IPS DF 4.7 (cell line): ENCODE results near the gene ZNF584.
"Not testable (repeated sequence)": the region's sequence is repeated elsewhere in the genome, so short reads cannot be mapped to it uniquely, and the experiment has no call there.

Experiments used
- DNase-seq: peaks from one replicate; pipeline ENCODE4 v3.0.0-alpha.2; 2013; ENCODE audit warnings: low spot score; ENCODE audit errors: extremely low read depth

The ZNF584 gene

GRCh38 chr19:58403920-58404478 is 4.5 kb upstream of the ZNF584 start:
- not testable (repeated sequence) for DNase-seq

GRCh38 chr19:58406818-58407657 is 1.4 kb upstream of the ZNF584 start:
- DNase-seq: no peak

GRCh38 chr19:58407658-58408151 is 744 bp upstream of the ZNF584 start:
- DNase-seq: no peak

- no peak for DNase-seq
Observed at GRCh38 chr19:58409010-58409790, 751 bp downstream of the ZNF584 start.

DNA sequence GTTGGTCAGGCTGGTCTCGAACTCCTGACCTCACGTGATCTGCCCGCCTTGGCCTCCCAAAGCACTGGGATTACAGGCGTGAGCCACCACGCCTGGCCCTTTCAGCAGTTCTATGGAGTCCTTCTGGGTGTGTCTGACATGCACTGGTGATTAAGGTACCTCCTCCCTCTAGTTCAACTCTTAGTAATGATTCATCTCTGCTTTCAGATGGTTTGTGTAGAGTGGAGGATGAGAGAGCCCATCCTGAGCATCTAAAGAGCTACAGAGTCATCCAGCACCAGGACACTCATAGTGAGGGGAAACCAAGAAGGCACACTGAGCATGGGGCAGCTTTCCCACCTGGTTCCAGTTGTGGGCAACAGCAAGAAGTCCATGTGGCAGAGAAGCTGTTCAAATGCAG is 8.2 kb downstream of the ZNF584 start:
- DNase-seq: no peak

- no peak for DNase-seq
Observed at GRCh38 chr19:58417071-58417470, 8.6 kb downstream of the ZNF584 start.

DNA sequence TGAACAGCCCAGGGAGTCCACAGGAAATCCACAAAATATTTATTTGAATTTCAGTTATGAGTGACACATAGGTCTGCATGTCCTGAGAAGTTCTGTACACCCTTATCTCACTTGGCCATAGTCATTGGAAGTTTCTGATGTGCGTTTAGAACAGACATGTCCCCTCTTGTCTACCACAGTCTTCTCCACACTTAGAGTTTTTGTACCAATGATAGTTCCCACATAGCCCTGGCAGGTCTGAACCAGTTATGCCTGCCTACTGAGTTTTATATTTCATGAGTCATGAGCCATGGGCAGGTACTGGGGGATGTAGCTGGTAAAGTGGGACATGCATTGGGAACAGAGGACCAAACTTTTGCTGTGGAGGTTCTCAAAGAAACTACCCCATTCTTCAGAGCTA is 20.2 kb downstream of the ZNF584 start:
- no peak for DNase-seq

DNA sequence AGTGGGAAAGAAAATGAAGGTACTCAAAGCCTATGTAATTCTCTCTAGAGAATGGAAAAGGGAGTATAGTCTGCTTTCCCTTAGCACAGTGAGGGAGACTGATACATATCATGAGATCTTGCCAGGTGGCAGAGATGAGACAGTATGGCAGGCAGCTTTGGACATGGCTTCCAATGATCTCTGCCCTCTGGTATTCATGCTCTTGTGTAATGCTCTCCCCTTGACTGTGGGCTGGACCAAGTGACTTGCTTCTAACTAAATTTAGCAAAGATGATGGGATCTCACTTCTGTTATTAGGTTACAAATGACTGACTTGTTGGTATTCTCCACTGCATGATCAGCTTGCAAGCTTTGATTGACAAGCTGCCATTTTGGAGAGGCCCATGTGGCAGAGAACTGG is 21.3 kb downstream of the ZNF584 start:
- DNase-seq: no peak

GRCh38 chr19:58434217-58434616 is 25.8 kb downstream of the ZNF584 start:
- no peak for DNase-seq

DNA sequence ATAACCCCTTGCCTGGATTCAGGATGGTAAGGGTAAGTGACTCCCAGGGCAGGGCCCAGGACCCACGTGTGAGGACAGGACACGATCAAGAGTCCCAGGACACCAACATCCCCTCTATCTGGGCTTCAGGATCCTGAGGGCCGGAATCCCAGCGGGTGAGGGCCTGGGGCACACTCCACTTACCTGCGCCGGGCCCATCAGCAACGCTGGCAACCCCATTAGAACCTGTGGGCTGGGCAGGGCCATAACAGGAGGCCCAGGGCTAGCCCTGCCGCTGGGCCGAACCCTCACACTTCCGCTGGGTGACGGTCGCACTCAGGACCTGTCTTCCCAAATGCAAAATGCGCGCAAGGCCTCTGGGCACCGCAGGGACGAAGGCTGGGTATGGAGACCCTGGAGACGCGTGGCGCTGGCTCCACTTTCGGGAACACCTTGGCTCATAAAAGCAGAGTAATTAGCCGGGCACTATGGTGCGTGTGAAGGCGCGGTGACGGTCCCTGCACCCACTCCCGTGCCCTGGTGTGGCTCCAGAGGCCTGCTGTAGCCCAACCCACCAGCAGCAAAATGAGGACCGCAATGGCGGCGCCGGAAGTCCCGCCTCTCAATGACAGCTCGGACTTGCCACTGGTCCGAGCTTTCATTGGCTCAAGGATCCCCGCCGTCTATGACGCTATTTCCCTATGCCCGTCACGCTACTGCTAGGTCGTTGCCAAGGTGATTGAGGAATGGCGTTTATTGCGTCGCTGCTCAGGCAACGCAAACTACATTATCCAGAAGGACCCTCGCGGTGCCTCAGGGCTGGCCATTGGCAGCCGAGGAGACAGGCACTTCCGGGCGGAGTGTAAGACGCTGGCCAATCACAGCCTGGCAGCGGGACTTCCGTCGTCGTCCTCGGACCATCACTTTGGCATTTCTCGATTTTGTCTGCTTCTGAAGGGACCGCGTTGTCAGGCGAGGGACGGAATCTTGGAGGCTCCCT is 31.4 kb downstream of the ZNF584 start, which contains the start of gene ZNF132:
TSS of gene ZNF132 (minus strand) at position 578 of the 979 bp plus-strand sequence. CDS start at position 246, 332 bp downstream.
- DNase-seq: peak; percentile 99

DNA sequence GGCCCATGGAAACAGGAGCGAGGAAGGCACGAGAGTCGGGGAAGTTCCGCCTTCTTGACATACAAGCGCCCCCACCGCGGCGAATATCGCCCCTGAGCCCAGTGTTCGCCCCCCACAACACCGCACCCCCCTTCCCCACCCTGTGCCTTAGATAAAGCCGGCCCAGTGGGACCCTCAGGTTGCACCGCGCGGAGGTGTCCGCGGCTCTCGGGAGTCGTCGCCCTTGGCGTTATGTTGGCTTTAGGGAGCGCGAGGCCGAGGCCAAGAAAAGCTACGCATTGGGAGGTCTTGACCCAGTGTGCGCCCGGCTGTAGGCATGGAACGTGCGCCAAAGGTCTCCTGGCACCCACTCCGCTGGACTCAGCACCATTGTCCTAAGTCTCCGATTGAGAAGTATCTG is 32.1 kb downstream of the ZNF584 start:
- DNase-seq: no peak

DNA sequence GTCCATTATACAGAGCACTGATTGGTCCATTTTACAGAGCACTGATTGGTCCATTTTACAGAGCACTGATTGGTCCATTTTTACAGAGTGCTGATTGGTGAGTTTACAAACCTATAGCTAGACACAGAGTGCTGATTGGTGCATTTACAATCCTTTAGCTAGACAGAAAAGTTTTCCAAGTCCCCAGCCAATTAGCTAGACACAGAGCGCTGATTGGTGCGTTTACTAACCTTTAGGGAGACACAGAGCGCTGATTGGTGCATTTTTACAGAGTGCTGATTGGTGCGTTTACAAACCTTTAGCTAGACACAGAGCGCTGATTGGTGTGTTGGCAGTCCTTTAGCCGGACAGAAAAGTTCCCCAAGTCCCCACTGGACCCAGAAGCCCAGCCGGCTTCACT is 34.5 kb downstream of the ZNF584 start:
- not testable (repeated sequence) for DNase-seq

GRCh38 chr19:58448860-58449259 is 40.4 kb downstream of the ZNF584 start:
- not testable (repeated sequence) for DNase-seq

GRCh38 chr19:58449980-58450379 is 41.5 kb downstream of the ZNF584 start:
- DNase-seq: not testable (repeated sequence)

GRCh38 chr19:58450856-58451357 is 42.5 kb downstream of the ZNF584 start:
- no peak for DNase-seq

- DNase-seq: peak; percentile 76
Observed at GRCh38 chr19:58451358-58452101, 43.1 kb downstream of the ZNF584 start, which contains the start of gene ZNF324B. Gene ZNF324B, plus strand, starts transcription at chr19:58451622. Its CDS starts 2,080 bp downstream, at chr19:58453702.

GRCh38 chr19:58453743-58454142 is 45.3 kb downstream of the ZNF584 start:
- DNase-seq: no peak

DNA sequence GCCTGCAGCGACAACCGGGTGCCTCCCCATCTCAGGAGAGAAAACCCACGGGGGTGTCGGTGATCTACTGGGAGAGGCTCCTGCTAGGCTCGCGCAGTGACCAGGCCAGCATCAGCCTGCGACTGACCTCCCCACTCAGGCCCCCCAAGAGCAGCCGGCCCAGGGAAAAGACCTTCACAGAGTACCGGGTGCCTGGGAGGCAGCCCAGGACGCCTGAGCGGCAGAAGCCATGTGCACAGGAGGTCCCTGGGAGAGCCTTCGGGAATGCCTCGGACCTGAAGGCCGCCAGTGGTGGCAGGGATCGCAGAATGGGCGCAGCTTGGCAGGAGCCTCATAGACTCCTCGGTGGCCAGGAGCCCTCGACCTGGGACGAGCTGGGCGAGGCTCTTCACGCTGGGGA is 46.9 kb downstream of the ZNF584 start:
- no peak for DNase-seq

DNA sequence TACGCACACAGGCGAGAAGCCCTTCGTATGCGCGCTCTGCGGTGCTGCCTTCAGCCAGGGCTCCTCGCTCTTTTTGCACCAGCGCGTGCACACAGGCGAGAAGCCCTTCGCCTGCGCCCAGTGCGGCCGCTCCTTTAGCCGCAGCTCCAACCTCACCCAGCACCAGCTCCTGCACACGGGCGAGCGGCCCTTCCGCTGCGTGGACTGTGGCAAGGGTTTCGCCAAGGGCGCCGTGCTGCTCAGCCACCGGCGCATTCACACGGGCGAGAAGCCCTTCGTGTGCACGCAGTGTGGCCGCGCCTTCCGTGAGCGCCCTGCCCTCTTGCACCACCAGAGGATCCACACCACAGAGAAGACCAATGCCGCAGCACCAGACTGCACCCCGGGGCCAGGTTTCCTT is 47.7 kb downstream of the ZNF584 start:
- DNase-seq: no peak

- no peak for DNase-seq
Observed at GRCh38 chr19:58460039-58460438, 51.6 kb downstream of the ZNF584 start.
